Activated CD8-positive, alpha-beta T cell treated with anti-CD3 and anti-CD28 coated beads for 36 hours (primary cell): ENCODE data around the gene TEX47. TPM values are rescaled to one million over a fixed set of nuclear protein-coding genes. Genes with fewer than 3 reads are reported as not detected.

Experiments
- ATAC-seq: fragments of 200-7000 bp; cut with Tn5 transposase; one replicate; pipeline ENCODE4 v1.10.0; 2021; ENCODE audit warnings: mild to moderate bottlenecking, moderate library complexity
- CTCF ChIA-PET: fragments of 350-600 bp; sonication (Branson Sonifier 250); formaldehyde crosslinking; loops from one replicate; lab custom pipeline; 2021; ENCODE audit warnings: antibody characterized with exemption; lab: Charles Lee
- POLR2A ChIA-PET: fragments of 350-600 bp; sonication (Branson Sonifier 250); formaldehyde crosslinking; loops from one replicate; lab custom pipeline; 2021; ENCODE audit warnings: antibody characterized with exemption; lab: Charles Lee
- DNase-seq: peaks from one replicate; pipeline ENCODE4 v3.0.0-alpha.2; 2020
- H3K27ac Mint-ChIP-seq: one replicate; pipeline ENCODE4 v1.8.0; 2021; ENCODE audit warnings: mild to moderate bottlenecking, mixed read lengths
- H3K27me3 Mint-ChIP-seq: one replicate; pipeline ENCODE4 v1.8.0; 2021; ENCODE audit warnings: mixed read lengths
- H3K36me3 Mint-ChIP-seq: one replicate; pipeline ENCODE4 v1.8.0; 2021; ENCODE audit warnings: low read depth, mixed read lengths
- H3K4me1 Mint-ChIP-seq: one replicate; pipeline ENCODE4 v1.8.0; 2021; ENCODE audit warnings: low read depth, mixed read lengths
- H3K4me3 Mint-ChIP-seq: one replicate; pipeline ENCODE4 v1.8.0; 2021; ENCODE audit warnings: mild to moderate bottlenecking, moderate library complexity, mixed read lengths
- H3K9me3 Mint-ChIP-seq: one replicate; pipeline ENCODE4 v1.8.0; 2021; ENCODE audit warnings: mixed read lengths
- intact Hi-C: fragments of 100-400 bp; cut with micrococcal nuclease; formaldehyde crosslinking; loops from one replicate; pipeline ENCODE4 v1.10.0; 2022
- total RNA-seq, 2 experiments: library from RNA; stranded (reverse); gene quantifications; one replicate each; pipeline ENCODE4 v1.2.3, GENCODE V29; 2021
- TF ChIP-seq, protein P1 (sequence below): fragments of 200-600 bp; IDR thresholded peaks from one replicate; pipeline ENCODE4 v1.8.0; 2022; ENCODE audit warnings: antibody characterized with exemption, mild to moderate bottlenecking

Gene TEX47
- total RNA-seq, 2 experiments from 2014 or later: not detected

DNA sequence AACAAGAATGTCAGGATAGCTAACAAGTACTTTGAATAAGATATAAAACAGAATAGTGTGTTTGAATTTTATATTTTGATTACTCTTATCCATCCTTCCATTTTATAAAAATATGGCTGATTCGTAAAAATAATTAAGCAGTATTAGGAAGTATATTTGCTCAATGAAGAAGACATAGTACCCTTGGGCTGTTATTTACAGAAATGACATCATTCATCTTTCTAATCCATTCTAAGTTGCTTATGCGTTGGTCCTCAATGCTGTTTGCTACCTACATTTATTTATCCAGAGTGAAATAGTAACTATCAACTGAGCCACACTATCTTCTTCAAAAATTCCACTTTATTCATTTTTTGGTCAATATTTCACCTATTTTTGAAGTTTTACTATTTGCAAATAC lies 38.2 kb downstream of the TEX47 start:
- Mint-ChIP-seq H3K4me3 (no peak overlapping the region), H3K27me3 (peaks cover 36% of the 10 kb centered on the region), H3K9me3 (no peaks in the 10 kb centered on the region), H3K36me3 (peaks cover 2% of the 10 kb centered on the region), H3K27ac (no peak overlapping the region), H3K4me1 (peaks cover 3% of the 10 kb centered on the region)
- intact Hi-C loops: no loop called here
- DNase-seq: no peak
- ChIA-PET POLR2A (no interaction called here), CTCF (no interaction called here)
- TF ChIP-seq, protein P1, sequence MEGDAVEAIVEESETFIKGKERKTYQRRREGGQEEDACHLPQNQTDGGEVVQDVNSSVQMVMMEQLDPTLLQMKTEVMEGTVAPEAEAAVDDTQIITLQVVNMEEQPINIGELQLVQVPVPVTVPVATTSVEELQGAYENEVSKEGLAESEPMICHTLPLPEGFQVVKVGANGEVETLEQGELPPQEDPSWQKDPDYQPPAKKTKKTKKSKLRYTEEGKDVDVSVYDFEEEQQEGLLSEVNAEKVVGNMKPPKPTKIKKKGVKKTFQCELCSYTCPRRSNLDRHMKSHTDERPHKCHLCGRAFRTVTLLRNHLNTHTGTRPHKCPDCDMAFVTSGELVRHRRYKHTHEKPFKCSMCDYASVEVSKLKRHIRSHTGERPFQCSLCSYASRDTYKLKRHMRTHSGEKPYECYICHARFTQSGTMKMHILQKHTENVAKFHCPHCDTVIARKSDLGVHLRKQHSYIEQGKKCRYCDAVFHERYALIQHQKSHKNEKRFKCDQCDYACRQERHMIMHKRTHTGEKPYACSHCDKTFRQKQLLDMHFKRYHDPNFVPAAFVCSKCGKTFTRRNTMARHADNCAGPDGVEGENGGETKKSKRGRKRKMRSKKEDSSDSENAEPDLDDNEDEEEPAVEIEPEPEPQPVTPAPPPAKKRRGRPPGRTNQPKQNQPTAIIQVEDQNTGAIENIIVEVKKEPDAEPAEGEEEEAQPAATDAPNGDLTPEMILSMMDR: no peak
- ATAC-seq: no peak

DNA sequence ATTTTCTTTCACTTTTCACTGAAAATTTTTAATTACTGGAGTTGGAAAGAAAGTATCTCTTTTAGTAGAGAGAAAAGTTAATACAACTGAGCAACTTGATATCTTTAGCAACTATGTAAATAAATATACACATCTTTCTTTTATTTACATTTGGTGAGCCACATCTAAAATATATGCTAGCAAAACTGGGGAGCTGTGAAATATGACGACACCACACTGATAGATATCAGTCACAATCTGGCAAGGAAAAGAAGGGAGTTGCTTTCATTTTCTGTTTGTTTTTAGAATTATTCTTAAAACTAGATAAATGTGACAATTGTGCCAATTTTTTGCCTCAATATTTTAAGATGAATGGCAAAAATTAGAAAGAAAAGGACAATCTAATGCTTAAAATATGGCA lies 38.7 kb downstream of the TEX47 start:
- Mint-ChIP-seq H3K4me1 (peaks cover 3% of the 10 kb centered on the region), H3K27me3 (peaks cover 37% of the 10 kb centered on the region), H3K27ac (no peak overlapping the region), H3K36me3 (peaks cover 2% of the 10 kb centered on the region), H3K4me3 (no peak overlapping the region), H3K9me3 (no peaks in the 10 kb centered on the region)
- DNase-seq (no peak), ATAC-seq (no peak)
- TF ChIP-seq, protein P1: no peak
- intact Hi-C loops: no loop called here
- POLR2A ChIA-PET: no interaction called here
- CTCF ChIA-PET: no interaction called here

DNA sequence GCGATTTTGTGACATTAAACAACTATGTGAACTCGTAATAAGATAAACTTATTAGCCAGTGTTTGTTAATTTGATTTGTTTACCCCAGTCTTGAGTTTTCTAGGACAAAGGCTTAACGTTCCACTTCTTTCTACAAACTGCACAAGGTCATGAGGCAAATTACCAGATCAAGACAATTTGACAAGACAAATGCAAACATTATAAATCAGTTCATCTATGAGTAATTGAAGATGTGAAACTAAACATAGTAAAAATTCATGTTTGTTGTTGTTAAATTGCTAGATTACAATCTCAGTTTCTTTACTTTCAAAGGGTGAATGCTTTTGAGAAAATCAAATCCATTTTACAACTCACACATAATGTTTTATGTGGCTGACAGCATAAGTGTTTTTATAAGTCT lies 49.4 kb downstream of the TEX47 start:
- DNase-seq (no peak), ATAC-seq (no peak)
- no peaks in the 10 kb centered on the region for H3K36me3 Mint-ChIP-seq
- TF ChIP-seq, protein P1: no peak
- no peak overlapping the region for H3K27ac Mint-ChIP-seq
- CTCF ChIA-PET: no interaction called here
- H3K4me1 Mint-ChIP-seq: no peaks in the 10 kb centered on the region
- POLR2A ChIA-PET: no interaction called here
- no peaks in the 10 kb centered on the region for H3K9me3 Mint-ChIP-seq
- H3K27me3 Mint-ChIP-seq: no peaks in the 10 kb centered on the region
- intact Hi-C loops: no loop called here
- H3K4me3 Mint-ChIP-seq: no peak overlapping the region

Other genes with a start within 250 kb of the TEX47 start
- gene ZNF804B, start 36.0 kb downstream of the TEX47 start, total RNA-seq: not detected